ENCODE measurements around the gene EFCAB11. TPM values are rescaled to one million over a fixed set of nuclear protein-coding genes. Genes with fewer than 3 reads are reported as not detected.

The EFCAB11 gene
- total RNA-seq, 1 experiment from 2014 or later: 10.6 TPM

DNA sequence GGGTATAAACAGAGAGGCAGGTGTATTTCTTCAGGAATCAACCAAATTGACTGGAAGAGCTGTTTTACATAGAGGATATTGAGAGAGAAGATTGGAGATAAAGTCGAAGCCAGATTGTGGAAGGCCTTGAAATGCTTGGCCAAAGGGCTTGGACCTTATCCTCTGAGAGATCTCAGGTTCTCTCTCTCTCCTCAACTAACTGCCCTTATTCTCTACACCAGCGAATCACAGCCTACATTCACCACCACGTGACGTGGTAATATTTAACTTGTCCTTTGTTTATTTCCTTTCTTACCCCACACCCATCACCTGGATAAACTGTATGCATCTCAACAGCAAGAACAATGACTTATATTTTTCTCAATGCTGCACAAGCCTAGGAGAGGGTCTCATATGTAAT, 207.4 kb downstream of the EFCAB11 start:
- no peak overlapping the region for H3K4me3 Mint-ChIP-seq (ENCODE audit: unreplicated experiment)
- TF ChIP-seq CTCF (IDR thresholded peaks at IDR 0.05; ENCODE audit: unreplicated experiment): no peak
- no peak overlapping the region for H3K27ac Mint-ChIP-seq (ENCODE audit: low read depth, unreplicated experiment)
- H3K4me1 Mint-ChIP-seq (ENCODE audit: insufficient read depth, unreplicated experiment): no peaks in the 10 kb centered on the region
- no peaks in the 10 kb centered on the region for H3K27me3 Mint-ChIP-seq (ENCODE audit: insufficient read depth, unreplicated experiment)
- H3K9me3 Mint-ChIP-seq (ENCODE audit: unreplicated experiment): peaks cover 2% of the 10 kb centered on the region
- no peak for DNase-seq (ENCODE audit: unreplicated experiment)
- BruUV-seq (replicated peaks): no TSS peak
- ChIA-PET CTCF (interaction anchor here (0.6 to 1.0 kb wide), 5 partner anchors 72 to 685 kb away, joined by 3 to 4 read pairs (median 3); no protein-coding TSS in a partner anchor), POLR2A (no interaction called here)
- H3K36me3 Mint-ChIP-seq (ENCODE audit: insufficient read depth, unreplicated experiment): no peaks in the 10 kb centered on the region
- intact Hi-C loops (cut with micrococcal nuclease): no loop called here

GRCh38 chr14:89746654-89747053, 207.9 kb downstream of the EFCAB11 start:
- BruUV-seq (replicated peaks): no TSS peak
- ChIA-PET POLR2A (no interaction called here), CTCF (interaction anchor here (0.6 to 1.0 kb wide), 3 partner anchors 72 to 685 kb away, joined by 3 read pairs; no protein-coding TSS in a partner anchor)
- intact Hi-C loops (cut with micrococcal nuclease): no loop called here
- no peak for TF ChIP-seq CTCF (IDR thresholded peaks at IDR 0.05; ENCODE audit: unreplicated experiment)
- no peaks in the 10 kb centered on the region for H3K27me3 Mint-ChIP-seq (ENCODE audit: insufficient read depth, unreplicated experiment)
- H3K4me1 Mint-ChIP-seq (ENCODE audit: insufficient read depth, unreplicated experiment): no peaks in the 10 kb centered on the region
- no peak for DNase-seq (ENCODE audit: unreplicated experiment)
- peaks cover 6% of the 10 kb centered on the region for H3K9me3 Mint-ChIP-seq (ENCODE audit: unreplicated experiment)
- no peak overlapping the region for H3K4me3 Mint-ChIP-seq (ENCODE audit: unreplicated experiment)
- H3K27ac Mint-ChIP-seq (ENCODE audit: low read depth, unreplicated experiment): no peak overlapping the region
- no peaks in the 10 kb centered on the region for H3K36me3 Mint-ChIP-seq (ENCODE audit: insufficient read depth, unreplicated experiment)

GRCh38 chr14:89746135-89746534, 208.4 kb downstream of the EFCAB11 start:
- Mint-ChIP-seq H3K36me3 (ENCODE audit: insufficient read depth, unreplicated experiment) (no peaks in the 10 kb centered on the region), H3K27ac (ENCODE audit: low read depth, unreplicated experiment) (no peak overlapping the region), H3K4me1 (ENCODE audit: insufficient read depth, unreplicated experiment) (no peaks in the 10 kb centered on the region), H3K4me3 (ENCODE audit: unreplicated experiment) (no peak overlapping the region), H3K9me3 (ENCODE audit: unreplicated experiment) (peaks cover 7% of the 10 kb centered on the region), H3K27me3 (ENCODE audit: insufficient read depth, unreplicated experiment) (no peaks in the 10 kb centered on the region)
- CTCF ChIA-PET: interaction anchor here (1.0 kb wide), 3 partner anchors 73 to 568 kb away, joined by 3 to 4 read pairs (median 3); no protein-coding TSS in a partner anchor
- no peak for DNase-seq (ENCODE audit: unreplicated experiment)
- no peak for TF ChIP-seq CTCF (IDR thresholded peaks at IDR 0.05; ENCODE audit: unreplicated experiment)
- no TSS peak for BruUV-seq (replicated peaks)
- POLR2A ChIA-PET: no interaction called here
- intact Hi-C loops (cut with micrococcal nuclease): no loop called here

Other genes with a start within 250 kb of the EFCAB11 start
- 13.3 and 16.3 TPM in 2 replicates for gene TDP1, start 1.2 kb upstream of the EFCAB11 start, total RNA-seq (2022)
- gene KCNK13, start 107.3 kb upstream of the EFCAB11 start, total RNA-seq (2022): not detected in 2 replicates